GM12892 (cell line): Measurements from ENCODE around the gene EPB41L4A.

Experiments
- POLR2A ChIP-seq: IDR thresholded peaks from 2 replicates; pipeline ENCODE4 v1.6.1; 2011; ENCODE audit warnings: low read depth, low read length, control low read depth
- POLR2AphosphoS5 ChIP-seq: IDR thresholded peaks from 2 replicates; pipeline ENCODE4 v1.6.1; 2011; ENCODE audit warnings: low read depth, low read length, control low read depth

DNA sequence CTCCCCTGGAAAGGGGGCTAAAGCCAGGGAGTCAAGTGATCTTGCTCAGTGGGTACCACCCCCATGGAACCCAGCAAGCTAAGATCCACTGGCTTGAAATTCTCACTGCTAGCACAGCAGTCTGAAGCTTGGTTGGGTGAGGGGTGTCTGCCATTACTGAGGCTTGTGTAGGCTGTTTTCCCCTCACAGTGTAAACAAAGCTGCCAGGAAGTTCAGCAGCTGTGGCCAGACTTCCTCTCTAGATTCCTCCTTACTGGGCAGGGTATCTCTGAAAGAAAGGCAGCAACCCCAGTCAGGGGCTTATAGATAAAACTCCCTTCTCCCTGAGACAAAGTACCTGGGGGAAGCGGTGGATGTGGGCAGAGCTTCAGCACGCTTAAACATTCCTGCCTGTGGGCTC is 17.1 kb upstream of the EPB41L4A start:
- TF ChIP-seq POLR2A, result no peak
- no peak for TF ChIP-seq POLR2AphosphoS5
